GM20431 (cell line): ENCODE data around the gene PDHX.
"Not testable (repeated sequence)": the region's sequence is repeated elsewhere in the genome, so short reads cannot be mapped to it uniquely, and the experiment has no call there.

Experiments used
- in situ Hi-C: fragments of 300-500 bp; cut with MseI, MboI; formaldehyde crosslinking; loops from one replicate; pipeline ENCODE4 v1.15.0; 2020; ENCODE audit warnings: low sequenced_read_pairs; ENCODE audit not compliant: unreplicated experiment

The PDHX gene

GRCh38 chr11:35010654-35011053 is 94.2 kb downstream of the PDHX start:
- in situ Hi-C loops: no loop called here

- in situ Hi-C loops: no loop called here
Observed at GRCh38 chr11:35011389-35011788, 95.0 kb downstream of the PDHX start.

GRCh38 chr11:35011944-35012343 is 95.5 kb downstream of the PDHX start:
- in situ Hi-C loops: no loop called here

GRCh38 chr11:35012467-35013191 is 96.2 kb downstream of the PDHX start:
- in situ Hi-C loops: no loop called here

- in situ Hi-C loops: no loop called here
Observed at GRCh38 chr11:35013514-35014233, 97.3 kb downstream of the PDHX start.

- in situ Hi-C loops: no loop called here
Observed at GRCh38 chr11:35014346-35014745, 97.9 kb downstream of the PDHX start.

GRCh38 chr11:35015621-35016387 is 99.4 kb downstream of the PDHX start:
- in situ Hi-C loops: no loop called here

GRCh38 chr11:35016916-35017315 is 100.5 kb downstream of the PDHX start:
- in situ Hi-C loops: no loop called here

GRCh38 chr11:35017528-35018342 is 101.3 kb downstream of the PDHX start:
- in situ Hi-C loops: no loop called here

- in situ Hi-C loops: no loop called here
Observed at GRCh38 chr11:35021589-35021988, 105.2 kb downstream of the PDHX start.

GRCh38 chr11:35023940-35024339 is 107.5 kb downstream of the PDHX start:
- in situ Hi-C loops: not testable (repeated sequence)

GRCh38 chr11:35028007-35028406 is 111.6 kb downstream of the PDHX start:
- in situ Hi-C loops: not testable (repeated sequence)

- in situ Hi-C loops: no loop called here
Observed at GRCh38 chr11:35029979-35030682, 113.7 kb downstream of the PDHX start.

- in situ Hi-C loops: no loop called here
Observed at GRCh38 chr11:35030716-35031213, 114.3 kb downstream of the PDHX start.

GRCh38 chr11:35031346-35031745 is 114.9 kb downstream of the PDHX start:
- in situ Hi-C loops: no loop called here

GRCh38 chr11:35031867-35032266 is 115.4 kb downstream of the PDHX start:
- in situ Hi-C loops: no loop called here

- in situ Hi-C loops: no loop called here
Observed at GRCh38 chr11:35033011-35033410, 116.6 kb downstream of the PDHX start.

- in situ Hi-C loops: no loop called here
Observed at GRCh38 chr11:35034401-35034800, 118.0 kb downstream of the PDHX start.

GRCh38 chr11:35035894-35036408 is 119.5 kb downstream of the PDHX start:
- in situ Hi-C loops: no loop called here
